Endothelial cell of umbilical vein (primary cell): ENCODE results near the gene SAMD4A. TPM values are rescaled to one million over a fixed set of nuclear protein-coding genes. Genes with fewer than 3 reads are reported as not detected.
"Not testable (repeated sequence)": the region's sequence is repeated elsewhere in the genome, so short reads cannot be mapped to it uniquely, and the experiment has no call there.

Experiments used
- BruUV-seq: library from RNA; stranded (reverse); fragments of 400-500 nt; replicated peaks from 2 replicates; lab custom pipeline; 2021; lab: Mats Ljungman, UMichigan
- CTCF ChIA-PET: fragments of 300-600, 350-600 bp; sonication (Branson Sonifier 250); formaldehyde crosslinking; loops from one replicate; lab custom pipeline; 2021; ENCODE audit warnings: antibody characterized with exemption, inconsistent platforms; lab: Charles Lee
- POLR2A ChIA-PET: fragments of 300-600, 350-600 bp; sonication (Branson Sonifier 250); formaldehyde crosslinking; loops from one replicate; lab custom pipeline; 2021; ENCODE audit warnings: antibody characterized with exemption, inconsistent platforms; lab: Charles Lee
- DNase-seq: peaks from one replicate; pipeline ENCODE4 v3.0.0-alpha.2; 2011; ENCODE audit warnings: low read depth, low spot score
- FAIRE-seq: peaks from 2 replicates; lab custom pipeline; 2011; peaks lifted over from hg19 to GRCh38; lab: Jason Lieb, UNC
- H2AFZ ChIP-seq: 2 replicates; pipeline ENCODE4 v1.6.0; 2012; ENCODE audit warnings: low read depth, low read length, control low read depth, inconsistent platforms
- H3K27ac ChIP-seq: 2 replicates; pipeline ENCODE4 v1.5.1; 2011; ENCODE audit warnings: low read depth, mild to moderate bottlenecking, control low read depth, low read length, moderate library complexity; ENCODE audit not compliant: insufficient read depth
- H3K27me3 ChIP-seq, 2 experiments: 2 replicates each; pipeline versions ENCODE4 v1.6.0 to v1.6.1; 2011; ENCODE audit warnings: low read length in 2 of 2, mixed read lengths in 1 of 2; ENCODE audit not compliant: control insufficient read depth in 2 of 2, insufficient read depth in 2 of 2
- H3K36me3 ChIP-seq, 2 experiments: 2 replicates in 1 of 2; 3 replicates in 1 of 2; pipeline ENCODE4 v1.5.1; 2011; ENCODE audit warnings: low read length in 2 of 2, mild to moderate bottlenecking in 1 of 2, moderate library complexity in 1 of 2; ENCODE audit not compliant: control insufficient read depth in 2 of 2, insufficient read depth in 2 of 2; ENCODE audit errors: extremely low read depth in 1 of 2
- H3K4me1 ChIP-seq: 3 replicates; pipeline ENCODE4 v1.5.1; 2011; ENCODE audit warnings: mild to moderate bottlenecking, low read length; ENCODE audit not compliant: control insufficient read depth, insufficient read depth; ENCODE audit errors: extremely low read depth
- H3K4me2 ChIP-seq: 2 replicates; pipeline ENCODE4 v1.6.1; 2011; ENCODE audit warnings: low read length, control low read depth, mixed read lengths; ENCODE audit not compliant: insufficient read depth
- H3K4me3 ChIP-seq, 3 experiments: fragments of 200-600 bp in 1 of 3; sonication (generic), shearing (Covaris generic) in 1 of 3; replicated peaks in 1 of 3; 2 replicates each; pipeline ENCODE4 v1.5.1; 2011 to 2016; ENCODE audit warnings: control low read depth in 3 of 3, low read length in 3 of 3, mild to moderate bottlenecking in 2 of 3, inconsistent platforms in 1 of 3, low read depth in 1 of 3, moderate library complexity in 1 of 3; ENCODE audit not compliant: insufficient read depth in 1 of 3
- H3K79me2 ChIP-seq: 2 replicates; pipeline ENCODE4 v1.6.0; 2012; ENCODE audit warnings: low read length, inconsistent platforms; ENCODE audit not compliant: control insufficient read depth, insufficient read depth
- H3K9ac ChIP-seq: replicated peaks from 2 replicates; pipeline ENCODE3; 2011; ENCODE audit warnings: low read length, control low read depth; ENCODE audit not compliant: insufficient read depth; ENCODE audit errors: extremely low read depth
- H3K9me1 ChIP-seq: replicated peaks from 3 replicates; pipeline ENCODE4 v1.6.0; 2011; ENCODE audit warnings: mild to moderate bottlenecking, low read length; ENCODE audit not compliant: control insufficient read depth, insufficient read depth; ENCODE audit errors: extremely low read depth
- H3K9me3 ChIP-seq: replicated peaks from 2 replicates; pipeline ENCODE4 v1.5.1; 2012; ENCODE audit warnings: low read length, inconsistent platforms; ENCODE audit not compliant: control insufficient read depth, insufficient read depth
- H4K20me1 ChIP-seq: replicated peaks from 2 replicates; pipeline ENCODE3; 2011; ENCODE audit warnings: mild to moderate bottlenecking, low read length; ENCODE audit not compliant: control insufficient read depth, insufficient read depth; ENCODE audit errors: extremely low read depth
- CTCF ChIP-seq, 2 donors: IDR thresholded peaks; 1 replicate in 1 of 2; 2 replicates in 1 of 2; pipeline ENCODE4 v1.5.1; 2011; ENCODE audit warnings: low read length in 2 of 2, mild to moderate bottlenecking in 2 of 2, moderate library complexity in 2 of 2, control low read depth in 1 of 2, inconsistent platforms in 1 of 2, low read depth in 1 of 2; ENCODE audit not compliant: insufficient read depth in 1 of 2; ENCODE audit errors: extremely low read depth in 1 of 2
- FOS ChIP-seq: IDR thresholded peaks from 2 replicates; pipeline ENCODE4 v1.6.1; 2011; ENCODE audit warnings: mild to moderate bottlenecking, low read length, moderate library complexity, borderline replicate concordance; ENCODE audit not compliant: insufficient read depth
- JUN ChIP-seq: IDR thresholded peaks from 2 replicates; pipeline ENCODE4 v1.6.1; 2011; ENCODE audit warnings: borderline replicate concordance, low read depth; ENCODE audit not compliant: insufficient read length, insufficient read depth
- MYC ChIP-seq: IDR thresholded peaks from one replicate; pipeline ENCODE4 v1.6.1; 2011; ENCODE audit warnings: mild to moderate bottlenecking, low read depth, low read length
- POLR2AphosphoS5 ChIP-seq: IDR thresholded peaks from 2 replicates; pipeline ENCODE4 v1.6.1; 2012; ENCODE audit warnings: low read depth, mild to moderate bottlenecking, control low read depth, low read length, moderate library complexity; ENCODE audit not compliant: insufficient read depth
- dilution Hi-C: fragments of 300-500 bp; cut with MboI; formaldehyde crosslinking; loops from one replicate; pipeline ENCODE4 v1.15.0; 2019; ENCODE audit warnings: low sequenced_read_pairs; ENCODE audit not compliant: extremely low pct_ligation_motif_present
- intact Hi-C: fragments of 100-400 bp; cut with micrococcal nuclease; formaldehyde crosslinking; loops from one replicate; pipeline ENCODE4 v1.10.0; 2022
- polyA plus RNA-seq, 4 experiments: library from polyadenylated mRNA; depleted of rRNA in 3 of 4; stranded (reverse) in 3 of 4; unstranded in 1 of 4; fragments of >200 nt; gene quantifications; 2 replicates each; pipeline versions ENCODE4 v1.2.1 to v1.2.3, GENCODE V29; 2011 to 2012; ENCODE audit warnings: missing spikeins in 1 of 4
- total RNA-seq: library from RNA; stranded (reverse); gene quantifications from 2 replicates; pipeline ENCODE4 v1.2.3, GENCODE V29; 2021
- TF ChIP-seq, protein P1 (sequence below): IDR thresholded peaks from 2 replicates; pipeline ENCODE4 v1.6.1; 2011; ENCODE audit not compliant: insufficient read depth, insufficient read length

SAMD4A gene
- total and polyA plus RNA-seq, 2 donors (not counting 3 experiments of a cell fraction or from before 2014, with no cell fraction given) = 37.7 to 95.3 TPM

DNA sequence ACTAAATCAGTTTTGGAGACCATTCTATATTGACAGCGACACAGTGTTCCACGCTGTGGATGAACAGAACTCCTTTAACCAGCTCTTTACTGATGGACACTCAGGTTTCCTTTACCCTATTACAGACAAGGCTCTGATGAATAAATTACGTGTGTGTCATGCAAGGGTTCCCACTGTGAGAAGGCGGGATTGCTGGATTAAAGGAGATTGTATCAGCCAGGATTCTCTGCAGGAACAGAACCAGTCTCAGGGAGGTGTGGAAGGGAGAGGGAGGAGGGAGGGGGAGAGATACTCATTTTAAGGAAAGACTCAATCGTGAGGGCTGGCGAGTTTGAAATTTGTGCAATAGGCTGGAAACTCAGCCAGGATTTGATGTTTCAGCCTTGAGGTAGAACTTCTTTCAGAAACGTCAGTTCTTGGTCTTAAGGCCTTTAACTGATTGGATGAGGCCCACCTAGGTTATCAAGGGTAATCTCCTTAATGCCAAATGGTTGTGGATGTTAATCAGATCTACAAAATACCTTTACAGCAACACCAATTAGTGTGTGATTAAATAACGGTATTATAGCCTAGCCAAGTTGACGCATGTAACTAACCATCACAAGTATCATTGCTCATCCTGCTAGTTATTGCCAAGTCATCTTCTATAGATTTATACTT is 231.7 kb downstream of the SAMD4A start:
- BruUV-seq = no TSS peak
- no peaks in the 10 kb centered on the region for H3K36me3 ChIP-seq
- H3K4me2 ChIP-seq = no peak overlapping the region
- H3K27ac ChIP-seq = no peak overlapping the region
- dilution Hi-C loops = no loop called here
- intact Hi-C loops = no loop called here
- no peak overlapping the region for H3K4me3 ChIP-seq
- TF ChIP-seq JUN (no peak), CTCF (IDR thresholded peaks at IDR 0.05; ENCODE audit: extremely low read depth in 1 of 2, insufficient read depth in 1 of 2, low read depth in 1 of 2, low read length in 2 of 2) (no peak), MYC (no peak), FOS (no peak), POLR2AphosphoS5 (no peak)
- TF ChIP-seq, protein P1, sequence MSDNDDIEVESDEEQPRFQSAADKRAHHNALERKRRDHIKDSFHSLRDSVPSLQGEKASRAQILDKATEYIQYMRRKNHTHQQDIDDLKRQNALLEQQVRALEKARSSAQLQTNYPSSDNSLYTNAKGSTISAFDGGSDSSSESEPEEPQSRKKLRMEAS = no peak
- no peak for FAIRE-seq
- no peaks in the 10 kb centered on the region for H4K20me1 ChIP-seq
- POLR2A ChIA-PET = no interaction called here
- DNase-seq = no peak
- peaks cover 13% of the 10 kb centered on the region for H3K4me1 ChIP-seq
- no peaks in the 10 kb centered on the region for H3K9me3 ChIP-seq
- H3K27me3 ChIP-seq = peaks cover 0 to 2% of the 10 kb centered on the region in 2 experiments
- H3K79me2 ChIP-seq = no peaks in the 10 kb centered on the region
- no peak overlapping the region for H3K9ac ChIP-seq
- CTCF ChIA-PET = no interaction called here
- no peak overlapping the region for H2AFZ ChIP-seq
- H3K9me1 ChIP-seq = no peaks in the 10 kb centered on the region

GRCh38 chr14:54801482-54801881 is 234.6 kb downstream of the SAMD4A start:
- POLR2A ChIA-PET, H3K9me1 ChIP-seq, dilution Hi-C loops, H2AFZ ChIP-seq, H3K4me3 ChIP-seq, BruUV-seq, FAIRE-seq, H3K9me3 ChIP-seq, H3K79me2 ChIP-seq, intact Hi-C loops, DNase-seq, H3K36me3 ChIP-seq, H3K4me1 ChIP-seq, H3K9ac ChIP-seq, H4K20me1 ChIP-seq, H3K27ac ChIP-seq, H3K4me2 ChIP-seq, H3K27me3 ChIP-seq: not testable (repeated sequence)
- CTCF ChIA-PET = interaction anchor here (5.9 kb wide), 1 partner anchor 238 kb away, joined by 70 read pairs; no protein-coding TSS in a partner anchor
